H1 (cell line): ENCODE measurements around the gene SOCS4. TPM values are rescaled to one million over a fixed set of nuclear protein-coding genes. Genes with fewer than 3 reads are reported as not detected.

Experiments
- CTCF ChIA-PET: fragments of 300-600 bp; sonication (Branson Sonifier 250); formaldehyde crosslinking; loops from one replicate; lab custom pipeline; 2021; ENCODE audit not compliant: partially characterized antibody; lab: Charles Lee
- POLR2A ChIA-PET: fragments of 300-600 bp; sonication (Branson Sonifier 250); formaldehyde crosslinking; loops from one replicate; lab custom pipeline; 2021; ENCODE audit warnings: inconsistent platforms; ENCODE audit not compliant: partially characterized antibody; lab: Charles Lee
- DNase-seq, 2 experiments: peaks; one replicate each; pipeline versions ENCODE4 v3.0.0 to v3.0.0-alpha.2; 2010 to 2022; ENCODE audit warnings: low spot score in 2 of 2, low read depth in 1 of 2, mixed read lengths in 1 of 2
- FAIRE-seq: peaks from 2 replicates; lab custom pipeline; 2011; peaks lifted over from hg19 to GRCh38; lab: Jason Lieb, UNC
- H2AFZ ChIP-seq: 2 replicates; pipeline ENCODE4 v1.8.1; 2012; ENCODE audit warnings: low read length, inconsistent platforms
- H2AK5ac ChIP-seq: 2 replicates; pipeline ENCODE4 v1.6.1; 2013; ENCODE audit warnings: low read depth, low read length
- H2BK120ac ChIP-seq: replicated peaks from 2 replicates; pipeline ENCODE3; 2013; ENCODE audit warnings: low read depth, low read length, inconsistent platforms
- H2BK12ac ChIP-seq: 2 replicates; pipeline ENCODE4 v1.6.1; 2013; ENCODE audit warnings: low read depth, low read length
- H2BK15ac ChIP-seq: 2 replicates; pipeline ENCODE4 v1.6.1; 2013; ENCODE audit warnings: low read length
- H2BK20ac ChIP-seq: 2 replicates; pipeline ENCODE4 v1.6.1; 2013; ENCODE audit warnings: low read length
- H2BK5ac ChIP-seq: 2 replicates; pipeline ENCODE4 v1.6.1; 2013; ENCODE audit warnings: low read depth, low read length
- H3K14ac ChIP-seq: 2 replicates; pipeline ENCODE4 v1.6.1; 2013; ENCODE audit warnings: inconsistent platforms; ENCODE audit not compliant: insufficient read length
- H3K18ac ChIP-seq: 2 replicates; pipeline ENCODE4 v1.6.1; 2013; ENCODE audit warnings: low read length; ENCODE audit errors: extremely low read depth
- H3K23ac ChIP-seq: 2 replicates; pipeline ENCODE4 v1.6.1; 2013; ENCODE audit warnings: inconsistent platforms; ENCODE audit not compliant: insufficient read length
- H3K23me2 ChIP-seq: 2 replicates; pipeline ENCODE4 v1.6.1; 2013; ENCODE audit warnings: low read depth, low read length
- H3K27ac ChIP-seq: 2 replicates; pipeline ENCODE4 v1.6.1; 2011; ENCODE audit warnings: low read depth, low read length, inconsistent platforms
- H3K27me3 ChIP-seq, 4 experiments: replicated peaks in 1 of 4; 1 replicate in 1 of 4; 2 replicates in 3 of 4; pipeline versions ENCODE4 v1.6.1 to v1.8.1; 2011 to 2013; ENCODE audit warnings: low read length in 3 of 4, mild to moderate bottlenecking in 3 of 4, inconsistent platforms in 2 of 4, mixed read lengths in 2 of 4, moderate library complexity in 1 of 4; ENCODE audit not compliant: control insufficient read depth in 3 of 4, insufficient read depth in 3 of 4; ENCODE audit errors: extremely low read depth in 1 of 4
- H3K36me3 ChIP-seq, 4 experiments: 2 replicates each; pipeline versions ENCODE4 v1.6.1 to v1.8.1; 2011 to 2013; ENCODE audit warnings: mild to moderate bottlenecking in 4 of 4, low read length in 3 of 4, moderate library complexity in 2 of 4, control low read depth in 1 of 4, inconsistent platforms in 1 of 4; ENCODE audit not compliant: insufficient read depth in 4 of 4, control insufficient read depth in 2 of 4
- H3K4ac ChIP-seq: replicated peaks from 2 replicates; pipeline ENCODE3; 2013; ENCODE audit warnings: low read length, low read depth, mixed read lengths, inconsistent platforms; ENCODE audit not compliant: insufficient read length
- H3K4me1 ChIP-seq, 4 experiments: replicated peaks in 1 of 4; 1 replicate in 1 of 4; 2 replicates in 3 of 4; pipeline versions ENCODE4 v1.6.1 to v1.8.1; 2011 to 2013; ENCODE audit warnings: low read length in 3 of 4, inconsistent platforms in 2 of 4, mixed read lengths in 1 of 4; ENCODE audit not compliant: insufficient read depth in 4 of 4, control insufficient read depth in 3 of 4
- H3K4me2 ChIP-seq, 2 experiments: 2 replicates each; pipeline versions ENCODE4 v1.6.1 to v1.8.1; 2011 to 2013; ENCODE audit warnings: low read depth in 2 of 2, low read length in 2 of 2, control low read depth in 1 of 2, inconsistent platforms in 1 of 2, mild to moderate bottlenecking in 1 of 2; ENCODE audit not compliant: insufficient read depth in 1 of 2
- H3K4me3 ChIP-seq, 4 experiments: fragments of 200-600, 300-600 bp in 1 of 4; sonication (generic), shearing (Covaris generic), sonication (Bioruptor Twin) in 1 of 4; 2 replicates each; pipeline versions ENCODE4 v1.5.1 to v1.8.1; 2011 to 2016; ENCODE audit warnings: low read length in 4 of 4, low read depth in 3 of 4, control low read depth in 2 of 4, inconsistent platforms in 2 of 4, mild to moderate bottlenecking in 2 of 4, mixed read lengths in 1 of 4, moderate library complexity in 1 of 4; ENCODE audit not compliant: insufficient read depth in 2 of 4; ENCODE audit errors: extremely low read depth in 1 of 4
- H3K56ac ChIP-seq: replicated peaks from 2 replicates; pipeline ENCODE3; 2013; ENCODE audit warnings: low read depth, mild to moderate bottlenecking, mixed read lengths, low read length, inconsistent platforms; ENCODE audit not compliant: insufficient read length
- H3K79me1 ChIP-seq: 2 replicates; pipeline ENCODE4 v1.6.1; 2013; ENCODE audit warnings: low read depth, low read length, control low read depth
- H3K79me2 ChIP-seq, 2 experiments: 2 replicates each; pipeline versions ENCODE4 v1.6.1 to v1.8.1; 2012 to 2013; ENCODE audit warnings: low read length in 2 of 2, mild to moderate bottlenecking in 2 of 2, inconsistent platforms in 1 of 2; ENCODE audit not compliant: insufficient read depth in 2 of 2, control insufficient read depth in 1 of 2
- H3K9ac ChIP-seq, 4 experiments: replicated peaks in 1 of 4; 1 replicate in 1 of 4; 2 replicates in 3 of 4; pipeline versions ENCODE4 v1.6.1 to v1.8.1; 2011 to 2013; ENCODE audit warnings: low read depth in 3 of 4, low read length in 3 of 4, control low read depth in 2 of 4, mild to moderate bottlenecking in 2 of 4, moderate library complexity in 2 of 4, inconsistent platforms in 1 of 4; ENCODE audit errors: extremely low read depth in 1 of 4
- H3K9me3 ChIP-seq, 2 experiments: 2 replicates each; pipeline versions ENCODE4 v1.6.1 to v1.8.1; 2012 to 2013; ENCODE audit warnings: mild to moderate bottlenecking in 2 of 2, moderate library complexity in 2 of 2, control low read depth in 1 of 2, inconsistent platforms in 1 of 2, low read depth in 1 of 2, low read length in 1 of 2, mixed read lengths in 1 of 2; ENCODE audit not compliant: insufficient read depth in 2 of 2
- H4K20me1 ChIP-seq, 2 experiments: replicated peaks in 1 of 2; 2 replicates each; pipeline versions ENCODE3 to v1.8.1; 2011 to 2013; ENCODE audit warnings: inconsistent platforms in 2 of 2, low read length in 2 of 2, mild to moderate bottlenecking in 1 of 2; ENCODE audit not compliant: insufficient read depth in 2 of 2, control insufficient read depth in 1 of 2
- H4K5ac ChIP-seq: 2 replicates; pipeline ENCODE4 v1.6.1; 2013; ENCODE audit warnings: low read length, low read depth, mixed read lengths, inconsistent platforms; ENCODE audit not compliant: insufficient read length
- H4K8ac ChIP-seq: 2 replicates; pipeline ENCODE4 v1.8.0; 2013; ENCODE audit warnings: mild to moderate bottlenecking, moderate library complexity, low read length, inconsistent platforms; ENCODE audit not compliant: insufficient read depth; ENCODE audit errors: extremely low read depth
- H4K91ac ChIP-seq: replicated peaks from 2 replicates; pipeline ENCODE3; 2013; ENCODE audit warnings: low read length, mixed read lengths, inconsistent platforms; ENCODE audit not compliant: insufficient read length
- ASH2L ChIP-seq: fragments of 200-600, 300-600 bp; sonication (generic); IDR thresholded peaks from one replicate; pipeline ENCODE4 v1.7.1; 2017; ENCODE audit warnings: low read length
- ATF3 ChIP-seq: IDR thresholded peaks from 2 replicates; pipeline ENCODE4 v1.6.1; 2011; ENCODE audit warnings: low read depth, mild to moderate bottlenecking, low read length; ENCODE audit not compliant: insufficient read depth
- EGR1 ChIP-seq: IDR thresholded peaks from 2 replicates; pipeline ENCODE4 v1.6.1; 2011; ENCODE audit warnings: low read depth, low read length, borderline replicate concordance
- HDAC6 ChIP-seq: IDR thresholded peaks from one replicate; pipeline ENCODE4 v1.7.1; 2012; ENCODE audit warnings: low read depth, mild to moderate bottlenecking, inconsistent platforms, low read length, moderate library complexity
- KDM1A ChIP-seq: fragments of 200-600, 300-600 bp; sonication (generic); IDR thresholded peaks from 2 replicates; pipeline ENCODE4 v1.7.1; 2016; ENCODE audit warnings: mild to moderate bottlenecking, low read length, borderline replicate concordance
- RBBP5 ChIP-seq: IDR thresholded peaks from 2 replicates; pipeline ENCODE4 v1.7.1; 2012; ENCODE audit warnings: low read depth, mild to moderate bottlenecking, inconsistent platforms, low read length, moderate library complexity, borderline replicate concordance
- polyA plus RNA-seq, 7 experiments: library from polyadenylated mRNA; depleted of rRNA in 3 of 7; stranded (reverse) in 5 of 7; unstranded in 2 of 7; fragments of >200 nt in 5 of 7; fragments of 200-250 nt in 2 of 7; gene quantifications; 1 replicate in 5 of 7; 2 replicates in 1 of 7; 4 replicates in 1 of 7; pipeline versions ENCODE4 v1.2.1 to v1.2.3, GENCODE V29; 2011 to 2013; ENCODE audit warnings: missing spikeins in 2 of 7, mixed read lengths in 2 of 7
- total RNA-seq: library from RNA; stranded (reverse); fragmentation: NEBNext Ultra II Directional; extraction: Animal tissue kit (Norgen Biotek cat#: 25700); gene quantifications from 2 replicates; pipeline ENCODE4 v1.2.1, GENCODE V29; 2021
- TF ChIP-seq, protein P1 (sequence below): IDR thresholded peaks from 2 replicates; pipeline ENCODE4 v1.6.1; 2012; ENCODE audit warnings: low read length, inconsistent platforms

SOCS4 gene
- total and polyA plus RNA-seq, 2 of the 8 experiments (the other 6 are each of a cell fraction or from before 2014, with no cell fraction given), result 5.5 to 31.5 TPM

- no peaks in the 10 kb centered on the region for H3K9me3 ChIP-seq
- no peak for TF ChIP-seq KDM1A
- TF ChIP-seq, protein P1, sequence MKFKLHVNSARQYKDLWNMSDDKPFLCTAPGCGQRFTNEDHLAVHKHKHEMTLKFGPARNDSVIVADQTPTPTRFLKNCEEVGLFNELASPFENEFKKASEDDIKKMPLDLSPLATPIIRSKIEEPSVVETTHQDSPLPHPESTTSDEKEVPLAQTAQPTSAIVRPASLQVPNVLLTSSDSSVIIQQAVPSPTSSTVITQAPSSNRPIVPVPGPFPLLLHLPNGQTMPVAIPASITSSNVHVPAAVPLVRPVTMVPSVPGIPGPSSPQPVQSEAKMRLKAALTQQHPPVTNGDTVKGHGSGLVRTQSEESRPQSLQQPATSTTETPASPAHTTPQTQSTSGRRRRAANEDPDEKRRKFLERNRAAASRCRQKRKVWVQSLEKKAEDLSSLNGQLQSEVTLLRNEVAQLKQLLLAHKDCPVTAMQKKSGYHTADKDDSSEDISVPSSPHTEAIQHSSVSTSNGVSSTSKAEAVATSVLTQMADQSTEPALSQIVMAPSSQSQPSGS, result no peak
- no peak for TF ChIP-seq HDAC6
- no peak for TF ChIP-seq ATF3
- TF ChIP-seq RBBP5, result no peak
- no peak for TF ChIP-seq ASH2L
- no peak for TF ChIP-seq EGR1
Observed at GRCh38 chr14:55038708-55039107, 11.7 kb downstream of the SOCS4 start.

More at GRCh38 chr14:55038708-55039107, 11.7 kb downstream of the SOCS4 start:
- H3K79me1 ChIP-seq, result no peaks in the 10 kb centered on the region
- peaks cover 0 to 28% (median 10%) of the 10 kb centered on the region in 4 experiments; a peak in 6 of 8 replicates for H3K36me3 ChIP-seq
- no peak overlapping the region for H3K4me2 ChIP-seq
- no peak overlapping the region for H4K91ac ChIP-seq
- ChIA-PET CTCF (interaction anchor here (1.4 to 1.7 kb wide), 2 partner anchors 12 to 13 kb away, joined by 4 to 8 read pairs; partner anchors contain the start of gene MAPK1IP1L), POLR2A (interaction anchor here (1.1 to 5.0 kb wide), 4 partner anchors 9 to 23 kb away, joined by 3 to 23 read pairs (median 8); partner anchors contain the start of genes MAPK1IP1L, SOCS4 and WDHD1)
- H3K4me3 ChIP-seq, result no peak overlapping the region
- FAIRE-seq (no peak), DNase-seq (no peak)
- no peak overlapping the region for H2BK5ac ChIP-seq
- no peaks in the 10 kb centered on the region for H3K4me1 ChIP-seq
- H2AFZ ChIP-seq, result no peak overlapping the region
- H2BK15ac ChIP-seq, result no peak overlapping the region
- H2BK20ac ChIP-seq, result no peak overlapping the region
- H3K23me2 ChIP-seq, result no peaks in the 10 kb centered on the region
- H3K27me3 ChIP-seq, result peaks cover 0 to 2% (median 1%) of the 10 kb centered on the region in 4 experiments; a peak in 3 of 7 replicates
- H3K23ac ChIP-seq, result no peak overlapping the region
- H3K4ac ChIP-seq, result no peak overlapping the region
- no peak overlapping the region for H3K14ac ChIP-seq
- H3K27ac ChIP-seq, result no peak overlapping the region
- no peak overlapping the region for H3K56ac ChIP-seq
- no peak overlapping the region for H4K5ac ChIP-seq
- no peak overlapping the region for H3K18ac ChIP-seq
- peaks cover 8 to 15% of the 10 kb centered on the region in 2 experiments for H4K20me1 ChIP-seq
- H2AK5ac ChIP-seq, result no peak overlapping the region
- no peak overlapping the region for H3K9ac ChIP-seq
- H3K79me2 ChIP-seq, result peaks cover 0 to 10% of the 10 kb centered on the region in 2 experiments; a peak in 2 of 4 replicates
- no peak overlapping the region for H2BK12ac ChIP-seq
- no peak overlapping the region for H2BK120ac ChIP-seq
- H4K8ac ChIP-seq, result no peak overlapping the region
